ENCODE results near the gene CACNG7.

GRCh38 chr19:53966931-53967330 lies 57.9 kb downstream of the CACNG7 start:
- TF ChIP-seq CTCF (IDR thresholded peaks at IDR 0.05), result no peak
- TF ChIP-seq POLR2A (IDR thresholded peaks at IDR 0.05), result no peak
